D341Med (cell line): ENCODE measurements around the gene CFAP251.
"Not testable (repeated sequence)": the region's sequence is repeated elsewhere in the genome, so short reads cannot be mapped to it uniquely, and the experiment has no call there.

ENCODE experiments used
- DNase-seq: peaks from one replicate; pipeline ENCODE4 v3.0.0; 2012; ENCODE audit warnings: low spot score

CFAP251 gene

GRCh38 chr12:122029620-122030423 lies 111.4 kb downstream of the CFAP251 start:
- DNase-seq = no peak

- DNase-seq = no peak
Measured at GRCh38 chr12:122030424-122031035, 112.1 kb downstream of the CFAP251 start.

GRCh38 chr12:122031342-122032216 lies 113.2 kb downstream of the CFAP251 start:
- peak; percentile 88 for DNase-seq

- no peak for DNase-seq
Measured at GRCh38 chr12:122032580-122032979, 114.2 kb downstream of the CFAP251 start.

GRCh38 chr12:122035292-122035691 lies 116.9 kb downstream of the CFAP251 start:
- DNase-seq = no peak

GRCh38 chr12:122036153-122036552 lies 117.8 kb downstream of the CFAP251 start:
- DNase-seq = no peak

GRCh38 chr12:122040579-122041386 lies 122.4 kb downstream of the CFAP251 start:
- DNase-seq = no peak

GRCh38 chr12:122041458-122041857 lies 123.1 kb downstream of the CFAP251 start:
- DNase-seq = not testable (repeated sequence)

- no peak for DNase-seq
Measured at GRCh38 chr12:122042910-122043309, 124.5 kb downstream of the CFAP251 start.

GRCh38 chr12:122043476-122043875 lies 125.1 kb downstream of the CFAP251 start:
- no peak for DNase-seq

- DNase-seq = no peak
Measured at GRCh38 chr12:122045262-122045661, 126.9 kb downstream of the CFAP251 start.

GRCh38 chr12:122046145-122046544 lies 127.8 kb downstream of the CFAP251 start:
- DNase-seq = no peak

GRCh38 chr12:122048151-122048550 lies 129.8 kb downstream of the CFAP251 start:
- no peak for DNase-seq

- DNase-seq = no peak
Measured at GRCh38 chr12:122049827-122050226, 131.4 kb downstream of the CFAP251 start.

- DNase-seq = peak; percentile 12
Measured at GRCh38 chr12:122050706-122051105, 132.3 kb downstream of the CFAP251 start.

GRCh38 chr12:122051231-122051876 lies 133.0 kb downstream of the CFAP251 start:
- peak; percentile 17 for DNase-seq

GRCh38 chr12:122052285-122052684 lies 133.9 kb downstream of the CFAP251 start:
- DNase-seq = no peak
